Ascending aorta (tissue), 2 donors: ENCODE results near the gene TMEM209. TPM values are rescaled to one million over a fixed set of nuclear protein-coding genes. Genes with fewer than 3 reads are reported as not detected.

Source experiments
- DNase-seq, 2 donors: peaks; one replicate each; pipeline ENCODE4 v3.0.0-alpha.2; 2019; ENCODE audit warnings: low spot score in 2 of 2
- H3K27ac ChIP-seq, 2 donors: fragments of 200-600 bp; sonication (generic); one replicate each; pipeline ENCODE4 v1.5.1; 2016 to 2017; ENCODE audit warnings: mild to moderate bottlenecking in 1 of 2
- H3K27me3 ChIP-seq: fragments of 200-600 bp; sonication (generic); one replicate; pipeline ENCODE4 v1.5.1; 2017
- H3K36me3 ChIP-seq, 2 donors: fragments of 200-600 bp; sonication (generic); one replicate each; pipeline ENCODE4 v1.5.1; 2016
- H3K4me1 ChIP-seq, 2 donors: fragments of 200-600 bp; sonication (generic); one replicate each; pipeline ENCODE4 v1.5.1; 2016 to 2017; ENCODE audit warnings: mild to moderate bottlenecking in 1 of 2
- H3K4me3 ChIP-seq, 2 donors: fragments of 200-600 bp; sonication (generic); one replicate each; pipeline ENCODE4 v1.5.1; 2016 to 2017; ENCODE audit warnings: mild to moderate bottlenecking in 1 of 2
- H3K9me3 ChIP-seq, 2 donors: fragments of 200-600 bp; sonication (generic); one replicate each; pipeline ENCODE4 v1.5.1; 2016
- CTCF ChIP-seq, 3 experiments: fragments of 200-600 bp in 2 of 3; fragments of 450-650 bp in 1 of 3; sonication (generic) in 2 of 3; IDR thresholded peaks; one replicate each; pipeline ENCODE4 v1.5.1; 2016 to 2019; ENCODE audit warnings: antibody characterized with exemption in 3 of 3, mild to moderate bottlenecking in 1 of 3, moderate library complexity in 1 of 3
- intact Hi-C: fragments of 100-400 bp; cut with DNase I; formaldehyde crosslinking; loops from one replicate; pipeline ENCODE4 v1.15.1; 2023
- total RNA-seq: library from RNA; depleted of rRNA; stranded (reverse); fragments of >200 nt; gene quantifications from one replicate; pipeline ENCODE4 v1.1.0, GENCODE V29; 2016

Gene TMEM209
- total RNA-seq, 1 donor from 2014 or later, result 5.3 TPM

GRCh38 chr7:130143334-130143732, 61.9 kb downstream of the TMEM209 start:
- Histone ChIP-seq H3K4me1 (peaks cover 0 to 12% of the 10 kb centered on the region in 2 donors), H3K36me3 (peaks cover 0 to 6% of the 10 kb centered on the region in 2 donors), H3K4me3 (no peak overlapping the region), H3K9me3 (no peaks in the 10 kb centered on the region), H3K27me3 (no peaks in the 10 kb centered on the region), H3K27ac (no peak overlapping the region)
- no peak for TF ChIP-seq CTCF (IDR thresholded peaks at IDR 0.05)
- no peak for DNase-seq
- intact Hi-C loops, result loop anchor here (2.0 kb wide), 1 partner anchor 61 kb away; the partner anchor contains the start of gene TMEM209

GRCh38 chr7:130142654-130143333, 62.4 kb downstream of the TMEM209 start:
- H3K9me3 ChIP-seq, result no peaks in the 10 kb centered on the region
- no peak for DNase-seq
- H3K27me3 ChIP-seq, result no peaks in the 10 kb centered on the region
- no peak for TF ChIP-seq CTCF (IDR thresholded peaks at IDR 0.05)
- peaks cover 0 to 12% of the 10 kb centered on the region in 2 donors for H3K4me1 ChIP-seq
- H3K27ac ChIP-seq, result no peak overlapping the region
- H3K4me3 ChIP-seq, result no peak overlapping the region
- peaks cover 0 to 6% of the 10 kb centered on the region in 2 donors for H3K36me3 ChIP-seq
- intact Hi-C loops, result loop anchor here (2.0 kb wide), 1 partner anchor 62 kb away; the partner anchor contains the start of gene TMEM209

GRCh38 chr7:130141884-130142653, 63.1 kb downstream of the TMEM209 start:
- peak overlapping the region; percentile 66 to 78 for H3K27ac ChIP-seq
- no peaks in the 10 kb centered on the region for H3K9me3 ChIP-seq
- H3K36me3 ChIP-seq, result peaks cover 0 to 6% of the 10 kb centered on the region in 2 donors
- no peaks in the 10 kb centered on the region for H3K27me3 ChIP-seq
- peaks cover 0 to 12% of the 10 kb centered on the region in 2 donors for H3K4me1 ChIP-seq
- TF ChIP-seq CTCF (IDR thresholded peaks at IDR 0.05), result no peak
- intact Hi-C loops, result loop anchor here (2.0 kb wide), 1 partner anchor 63 kb away; the partner anchor contains the start of gene TMEM209
- peak overlapping the region; percentile 64 to 78 for H3K4me3 ChIP-seq
- no peak for DNase-seq

- H3K9me3 ChIP-seq, result no peaks in the 10 kb centered on the region
- peak in 1 of 3 experiments; percentile 13 for TF ChIP-seq CTCF (IDR thresholded peaks at IDR 0.05)
- no peaks in the 10 kb centered on the region for H3K27me3 ChIP-seq
- DNase-seq, result no peak
- peaks cover 0 to 12% of the 10 kb centered on the region in 2 donors for H3K4me1 ChIP-seq
- peak overlapping the region; percentile 64 to 78 for H3K4me3 ChIP-seq
- intact Hi-C loops, result no loop called here
- peaks cover 4 to 12% of the 10 kb centered on the region in 2 donors for H3K36me3 ChIP-seq
- H3K27ac ChIP-seq, result peak overlapping the region; percentile 66 to 78
Observed at GRCh38 chr7:130141161-130141883, 63.9 kb downstream of the TMEM209 start.

- Histone ChIP-seq H3K4me1 (peaks cover 0 to 12% of the 10 kb centered on the region in 2 donors), H3K27me3 (no peaks in the 10 kb centered on the region), H3K9me3 (no peaks in the 10 kb centered on the region), H3K27ac (peak overlapping the region; percentile 66 to 78), H3K4me3 (peak overlapping the region; percentile 64 to 78), H3K36me3 (peaks cover 4 to 14% of the 10 kb centered on the region in 2 donors)
- intact Hi-C loops, result no loop called here
- no peak for DNase-seq
- TF ChIP-seq CTCF (IDR thresholded peaks at IDR 0.05), result no peak
Observed at GRCh38 chr7:130140551-130141160, 64.5 kb downstream of the TMEM209 start.
